ENCODE data around the gene PARD6G. TPM values are rescaled to one million over a fixed set of nuclear protein-coding genes. Genes with fewer than 3 reads are reported as not detected.
"Not testable (repeated sequence)": the region's sequence is repeated elsewhere in the genome, so short reads cannot be mapped to it uniquely, and the experiment has no call there.

Gene PARD6G
- total RNA-seq, 6 donors from 2014 or later, result 1.4 to 6.1 (median 3.5) TPM

- Histone ChIP-seq H3K4me3 (no peak overlapping the region), H3K36me3 (no peaks in the 10 kb centered on the region), H3K27ac (no peak overlapping the region), H3K27me3 (peaks cover 0 to 13% (median 4%) of the 10 kb centered on the region in 4 donors), H3K4me1 (peaks cover 5 to 13% (median 13%) of the 10 kb centered on the region in 4 donors), H3K9me3 (no peaks in the 10 kb centered on the region)
- 91 to 95% methylated on average over 7 of the region's 7 CpGs for WGBS, 2 donors
- no peak for TF ChIP-seq POLR2AphosphoS5 (IDR thresholded peaks at IDR 0.05)
- TF ChIP-seq, protein P1, sequence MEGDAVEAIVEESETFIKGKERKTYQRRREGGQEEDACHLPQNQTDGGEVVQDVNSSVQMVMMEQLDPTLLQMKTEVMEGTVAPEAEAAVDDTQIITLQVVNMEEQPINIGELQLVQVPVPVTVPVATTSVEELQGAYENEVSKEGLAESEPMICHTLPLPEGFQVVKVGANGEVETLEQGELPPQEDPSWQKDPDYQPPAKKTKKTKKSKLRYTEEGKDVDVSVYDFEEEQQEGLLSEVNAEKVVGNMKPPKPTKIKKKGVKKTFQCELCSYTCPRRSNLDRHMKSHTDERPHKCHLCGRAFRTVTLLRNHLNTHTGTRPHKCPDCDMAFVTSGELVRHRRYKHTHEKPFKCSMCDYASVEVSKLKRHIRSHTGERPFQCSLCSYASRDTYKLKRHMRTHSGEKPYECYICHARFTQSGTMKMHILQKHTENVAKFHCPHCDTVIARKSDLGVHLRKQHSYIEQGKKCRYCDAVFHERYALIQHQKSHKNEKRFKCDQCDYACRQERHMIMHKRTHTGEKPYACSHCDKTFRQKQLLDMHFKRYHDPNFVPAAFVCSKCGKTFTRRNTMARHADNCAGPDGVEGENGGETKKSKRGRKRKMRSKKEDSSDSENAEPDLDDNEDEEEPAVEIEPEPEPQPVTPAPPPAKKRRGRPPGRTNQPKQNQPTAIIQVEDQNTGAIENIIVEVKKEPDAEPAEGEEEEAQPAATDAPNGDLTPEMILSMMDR (IDR thresholded peaks at IDR 0.05), result no peak
- no peak for TF ChIP-seq POLR2A (IDR thresholded peaks at IDR 0.05)
- peak in 1 of 2 donors; percentile 20 for DNase-seq
- ATAC-seq (ENCODE audit: low FRiP score in 2 of 2), result no peak
Measured at GRCh38 chr18:80241919-80242777, 5.2 kb downstream of the PARD6G start.

- H3K27ac ChIP-seq, result no peak overlapping the region
- ATAC-seq (ENCODE audit: low FRiP score in 2 of 2) (no peak), DNase-seq (no peak)
- no peaks in the 10 kb centered on the region for H3K4me1 ChIP-seq
- H3K36me3 ChIP-seq, result no peaks in the 10 kb centered on the region
- no peaks in the 10 kb centered on the region for H3K27me3 ChIP-seq
- H3K4me3 ChIP-seq, result no peak overlapping the region
- H3K9me3 ChIP-seq, result no peaks in the 10 kb centered on the region
- no peak for TF ChIP-seq EP300 (IDR thresholded peaks at IDR 0.05)
- TF ChIP-seq, protein P1 (IDR thresholded peaks at IDR 0.05), result no peak
- TF ChIP-seq POLR2A (IDR thresholded peaks at IDR 0.05), result no peak
- no peak for TF ChIP-seq POLR2AphosphoS5 (IDR thresholded peaks at IDR 0.05)
- WGBS, 2 donors, result 70 to 75% methylated on average over 5 of the region's 5 CpGs
Measured at GRCh38 chr18:80239830-80240229, 7.5 kb downstream of the PARD6G start.

- ATAC-seq (ENCODE audit: low FRiP score in 2 of 2) (peak; percentile 14 to 19), DNase-seq (no peak)
- Histone ChIP-seq H3K9me3 (no peaks in the 10 kb centered on the region), H3K36me3 (no peaks in the 10 kb centered on the region), H3K4me3 (no peak overlapping the region), H3K27ac (no peak overlapping the region), H3K4me1 (no peaks in the 10 kb centered on the region), H3K27me3 (no peaks in the 10 kb centered on the region)
- TF ChIP-seq EP300 (IDR thresholded peaks at IDR 0.05), result no peak
- TF ChIP-seq, protein P1 (IDR thresholded peaks at IDR 0.05), result no peak
- no peak for TF ChIP-seq POLR2AphosphoS5 (IDR thresholded peaks at IDR 0.05)
- no peak for TF ChIP-seq POLR2A (IDR thresholded peaks at IDR 0.05)
- 79 to 87% methylated on average over 12 of the region's 12 CpGs for WGBS, 2 donors
Measured at GRCh38 chr18:80238651-80239260, 8.6 kb downstream of the PARD6G start.

GRCh38 chr18:80237519-80237918, 9.8 kb downstream of the PARD6G start:
- H3K4me1 ChIP-seq; H3K27me3 ChIP-seq; H3K4me3 ChIP-seq; H3K9me3 ChIP-seq; DNase-seq; H3K27ac ChIP-seq; ATAC-seq (ENCODE audit: low FRiP score in 2 of 2); H3K36me3 ChIP-seq: not testable (repeated sequence)

DNA sequence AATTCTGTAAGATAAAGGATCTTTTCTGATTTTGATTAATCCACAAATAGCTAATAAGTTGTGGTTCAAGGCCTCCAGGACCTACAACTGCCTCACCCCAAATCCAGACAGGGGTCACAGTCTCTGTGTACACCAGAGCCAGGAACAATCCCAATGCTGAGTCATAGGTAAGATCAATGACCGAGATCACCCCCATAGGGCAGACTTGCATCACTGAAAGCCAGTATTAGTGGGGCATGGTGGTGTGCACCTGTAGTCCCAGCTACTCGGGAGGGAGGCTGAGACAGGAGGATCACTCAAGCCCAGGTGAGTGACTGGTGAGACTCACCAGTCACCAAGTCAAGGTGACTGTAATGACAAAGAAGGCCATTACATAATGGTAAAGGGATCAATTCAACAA, 12.9 kb downstream of the PARD6G start:
- 88 to 100% methylated on average over 1 to 2 of the region's 2 CpGs for WGBS, 2 donors
- ATAC-seq (ENCODE audit: low FRiP score in 2 of 2), result no peak
- H3K9me3 ChIP-seq, result no peaks in the 10 kb centered on the region
- no peaks in the 10 kb centered on the region for H3K27me3 ChIP-seq
- no peak overlapping the region for H3K27ac ChIP-seq
- TF ChIP-seq POLR2A (IDR thresholded peaks at IDR 0.05), result no peak
- TF ChIP-seq POLR2AphosphoS5 (IDR thresholded peaks at IDR 0.05), result no peak
- TF ChIP-seq, protein P1 (IDR thresholded peaks at IDR 0.05), result no peak
- no peak overlapping the region for H3K4me3 ChIP-seq
- no peak for DNase-seq
- no peaks in the 10 kb centered on the region for H3K4me1 ChIP-seq
- no peaks in the 10 kb centered on the region for H3K36me3 ChIP-seq

All from upper lobe of left lung (tissue), 6 donors.